GM12801 (cell line): Measurements from ENCODE around the gene MED12L.

Experiments
- TF ChIP-seq, protein P1 (sequence below): IDR thresholded peaks from one replicate; pipeline ENCODE4 v1.5.1; 2011; ENCODE audit warnings: control low read depth; ENCODE audit not compliant: insufficient read length; ENCODE audit errors: extremely low read depth

MED12L gene

DNA sequence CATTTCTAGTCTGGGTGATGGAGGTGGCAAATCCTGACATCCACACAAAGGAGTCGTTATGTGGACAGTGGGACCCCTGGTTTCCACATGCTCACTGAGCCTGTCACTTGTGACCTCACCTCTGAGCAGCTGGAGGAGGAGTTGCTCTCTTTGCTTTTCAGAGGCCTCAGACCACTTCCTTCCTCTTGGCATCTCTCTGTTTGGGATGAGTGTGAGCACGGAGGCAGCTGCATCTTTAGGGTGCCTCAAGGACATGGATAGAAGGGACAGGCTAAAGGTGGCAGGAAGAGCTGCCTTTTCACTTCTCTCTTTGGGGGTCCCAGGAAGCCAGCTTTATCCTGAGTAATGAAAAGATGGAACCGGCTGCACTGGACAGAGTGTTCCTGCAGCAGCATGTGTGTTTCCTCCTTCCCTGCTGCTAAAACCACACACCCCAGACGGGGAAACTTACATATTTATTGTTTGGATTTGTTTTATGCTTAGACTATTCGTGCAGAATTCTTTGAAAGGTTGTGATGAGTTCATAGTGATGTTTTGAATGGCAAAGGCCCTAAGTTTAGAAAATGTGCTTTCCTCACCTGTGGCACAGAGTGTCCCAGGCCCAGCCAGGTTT is 85.8 kb downstream of the MED12L start:
- TF ChIP-seq, protein P1, sequence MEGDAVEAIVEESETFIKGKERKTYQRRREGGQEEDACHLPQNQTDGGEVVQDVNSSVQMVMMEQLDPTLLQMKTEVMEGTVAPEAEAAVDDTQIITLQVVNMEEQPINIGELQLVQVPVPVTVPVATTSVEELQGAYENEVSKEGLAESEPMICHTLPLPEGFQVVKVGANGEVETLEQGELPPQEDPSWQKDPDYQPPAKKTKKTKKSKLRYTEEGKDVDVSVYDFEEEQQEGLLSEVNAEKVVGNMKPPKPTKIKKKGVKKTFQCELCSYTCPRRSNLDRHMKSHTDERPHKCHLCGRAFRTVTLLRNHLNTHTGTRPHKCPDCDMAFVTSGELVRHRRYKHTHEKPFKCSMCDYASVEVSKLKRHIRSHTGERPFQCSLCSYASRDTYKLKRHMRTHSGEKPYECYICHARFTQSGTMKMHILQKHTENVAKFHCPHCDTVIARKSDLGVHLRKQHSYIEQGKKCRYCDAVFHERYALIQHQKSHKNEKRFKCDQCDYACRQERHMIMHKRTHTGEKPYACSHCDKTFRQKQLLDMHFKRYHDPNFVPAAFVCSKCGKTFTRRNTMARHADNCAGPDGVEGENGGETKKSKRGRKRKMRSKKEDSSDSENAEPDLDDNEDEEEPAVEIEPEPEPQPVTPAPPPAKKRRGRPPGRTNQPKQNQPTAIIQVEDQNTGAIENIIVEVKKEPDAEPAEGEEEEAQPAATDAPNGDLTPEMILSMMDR, result no peak

DNA sequence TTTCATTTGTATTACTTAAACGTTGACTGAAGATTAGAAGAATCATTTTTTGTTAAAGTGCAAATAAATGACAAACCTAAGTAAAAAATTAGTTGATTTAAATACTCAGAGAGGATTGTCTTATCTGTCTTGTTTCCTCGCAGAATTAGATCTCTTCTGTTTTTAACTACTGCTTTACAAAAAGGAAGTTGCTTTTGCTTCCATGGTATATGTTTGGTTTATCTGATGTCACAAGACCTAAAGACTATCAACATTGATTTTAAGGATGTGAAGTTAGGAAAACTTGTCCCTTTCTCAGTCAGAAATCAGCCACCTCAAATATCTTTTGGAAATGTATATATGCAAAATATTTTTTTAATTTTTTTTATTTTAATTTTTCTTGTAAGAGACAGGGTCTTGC is 88.9 kb downstream of the MED12L start:
- TF ChIP-seq, protein P1, result no peak

DNA sequence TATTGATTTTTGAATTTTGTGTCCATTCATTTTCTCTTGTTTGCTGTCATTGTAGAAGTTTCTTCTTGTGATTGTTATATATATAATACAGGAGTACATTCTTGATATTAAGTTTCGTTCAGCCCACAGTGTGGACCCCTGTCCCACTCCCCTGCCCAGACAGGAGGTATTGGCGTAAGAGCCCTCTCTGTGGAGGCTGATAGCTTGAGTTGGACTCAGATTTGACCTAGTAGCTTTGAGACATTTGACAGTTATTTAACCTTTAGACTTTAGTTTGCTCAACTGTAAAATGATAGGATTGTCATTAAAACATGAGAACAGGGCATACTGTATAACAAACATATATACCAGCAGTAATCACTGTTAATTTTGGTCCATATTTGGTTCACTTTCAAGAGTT is 90.5 kb downstream of the MED12L start:
- TF ChIP-seq, protein P1, result no peak

DNA sequence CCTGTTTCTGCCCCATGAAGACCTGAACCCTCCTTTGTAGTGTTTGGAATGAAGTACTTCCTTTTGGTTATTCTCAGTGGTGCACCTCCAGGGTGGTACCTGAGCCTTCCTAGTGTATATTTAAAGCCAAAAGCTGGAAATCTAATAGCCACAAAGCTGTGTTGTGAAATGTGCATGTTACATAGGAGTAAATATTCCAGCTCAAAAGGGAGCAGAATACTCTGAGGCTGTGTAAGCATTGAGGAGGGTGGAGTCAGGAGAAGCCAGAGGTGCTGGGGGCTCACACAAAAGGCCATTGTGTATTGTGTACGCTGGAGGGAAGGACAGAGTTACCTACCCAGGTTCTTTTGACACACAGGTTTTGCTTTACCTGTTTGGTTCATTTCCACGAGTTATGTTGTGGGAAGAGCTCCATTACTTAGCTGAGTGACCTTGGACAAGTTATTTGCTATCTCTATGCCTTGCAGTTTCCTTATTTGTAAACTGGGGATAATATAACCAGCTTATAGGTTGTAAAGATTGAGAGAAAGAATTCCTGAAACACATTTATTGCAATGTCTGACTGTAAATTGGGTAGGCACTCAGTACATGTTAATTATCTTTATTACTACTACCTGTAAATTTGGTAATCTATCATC is 92.9 kb downstream of the MED12L start:
- TF ChIP-seq, protein P1, result no peak

DNA sequence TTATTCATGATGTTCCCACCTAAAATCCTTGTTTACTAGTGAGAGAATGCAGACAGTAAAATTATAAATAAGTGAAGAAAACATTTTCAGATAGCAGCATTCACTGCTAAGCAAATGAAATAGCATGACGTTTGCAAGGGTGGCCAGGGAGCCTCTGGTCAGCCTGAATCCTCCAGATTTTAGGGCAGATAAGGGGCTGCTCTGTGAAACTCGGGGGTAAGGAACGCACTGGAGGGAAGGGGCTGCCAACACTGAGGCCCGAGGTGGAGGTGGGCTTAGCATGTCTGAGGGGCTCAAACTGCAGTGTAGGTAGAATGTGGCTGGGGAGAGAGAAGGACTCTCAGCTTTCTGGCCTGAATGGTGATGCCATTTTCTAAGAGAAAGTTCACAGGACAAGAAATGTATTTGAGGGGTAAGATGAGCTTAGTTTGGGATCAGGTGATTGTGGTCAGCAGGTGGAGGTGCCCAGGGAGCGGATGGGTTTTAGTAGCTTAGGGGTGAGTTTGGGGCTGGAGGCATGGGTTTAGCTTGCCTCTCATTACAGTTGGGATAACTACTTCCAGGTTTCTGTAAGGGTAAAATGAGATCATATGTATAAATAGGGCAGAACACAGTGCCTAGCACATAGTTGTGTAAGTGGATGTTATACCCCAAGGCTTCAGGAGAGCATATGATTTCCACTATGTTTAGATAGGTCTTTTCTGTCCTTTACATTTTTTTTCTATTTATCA is 97.0 kb downstream of the MED12L start:
- TF ChIP-seq, protein P1, result no peak

DNA sequence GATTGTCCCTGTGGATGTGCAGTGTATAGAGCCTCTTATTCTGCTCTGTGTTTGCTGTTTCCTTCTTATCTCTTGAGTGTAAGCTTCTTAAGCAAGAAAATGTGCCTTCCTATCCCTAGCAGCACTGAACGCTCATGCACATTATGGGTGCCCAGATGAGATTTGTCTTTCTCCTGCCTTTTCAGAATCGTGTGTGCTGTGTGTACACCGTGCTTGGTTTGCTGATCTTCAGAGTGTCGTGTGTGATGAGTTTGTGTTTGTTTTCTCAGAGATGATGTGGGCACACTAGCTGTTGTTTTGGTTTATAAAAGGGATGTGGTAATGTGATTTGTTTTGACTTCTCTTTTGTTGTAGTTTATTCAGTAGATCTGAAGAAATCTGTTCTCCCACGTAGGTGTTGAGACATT is 97.8 kb downstream of the MED12L start:
- TF ChIP-seq, protein P1, result no peak

DNA sequence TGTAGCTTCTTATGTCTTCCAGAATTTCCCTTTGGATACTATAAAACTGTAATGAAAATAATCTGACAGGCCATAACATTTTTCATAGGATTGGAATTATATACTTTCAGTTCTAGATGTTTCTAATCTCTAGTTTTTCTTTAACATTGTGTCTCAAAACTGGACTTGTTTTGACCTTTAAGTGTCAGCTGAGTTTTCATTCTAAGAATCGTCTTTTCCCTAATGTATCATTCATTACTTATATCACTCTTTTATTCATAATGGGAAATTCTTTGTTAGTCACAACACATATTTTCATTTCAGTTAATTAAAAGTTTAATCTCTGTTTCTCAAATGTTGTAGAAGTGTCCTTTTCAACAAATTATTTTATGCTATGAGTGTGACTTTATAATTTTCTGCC is 105.6 kb downstream of the MED12L start:
- TF ChIP-seq, protein P1, result no peak
